GM12878 (cell line): Measurements from ENCODE around the gene NKAIN1.
"Not testable (repeated sequence)": the region's sequence is repeated elsewhere in the genome, so short reads cannot be mapped to it uniquely, and the experiment has no call there.

ENCODE experiments used
- CEBPB ChIP-seq, 2 experiments: fragments of 150-350 bp in 1 of 2; IDR thresholded peaks; 2 replicates each; pipeline ENCODE4 v1.6.1; 2012 to 2014; ENCODE audit warnings: low read depth in 2 of 2, low read length in 2 of 2, borderline replicate concordance in 1 of 2, inconsistent platforms in 1 of 2
- EP300 ChIP-seq, 2 experiments: fragments of 150-350 bp in 1 of 2; IDR thresholded peaks; 2 replicates each; pipeline ENCODE4 v1.6.1; 2011 to 2012; ENCODE audit warnings: low read depth in 2 of 2, low read length in 2 of 2, borderline replicate concordance in 1 of 2, improper control_type of control experiment in 1 of 2, inconsistent platforms in 1 of 2; ENCODE audit not compliant: control insufficient read depth in 1 of 2
- POLR2A ChIP-seq: IDR thresholded peaks from 2 replicates; pipeline ENCODE4 v1.6.1; 2011; ENCODE audit warnings: low read depth, mild to moderate bottlenecking, low read length

- TF ChIP-seq POLR2A; EP300 (IDR thresholded peaks at IDR 0.05; ENCODE audit: borderline replicate concordance in 1 of 2, control insufficient read depth in 1 of 2, low read depth in 2 of 2, low read length in 2 of 2); CEBPB (IDR thresholded peaks at IDR 0.05; ENCODE audit: borderline replicate concordance in 1 of 2, low read depth in 2 of 2, low read length in 2 of 2): not testable (repeated sequence)
Observed at GRCh38 chr1:31176291-31176690, 63.4 kb downstream of the NKAIN1 start.
